H9 (cell line): ENCODE results near the gene MOV10L1. TPM values are rescaled to one million over a fixed set of nuclear protein-coding genes. Genes with fewer than 3 reads are reported as not detected.

Experiments used
- DNase-seq: peaks from one replicate; pipeline ENCODE4 v3.0.0-alpha.2; 2017
- H2AFZ ChIP-seq: one replicate; pipeline ENCODE4 v1.6.1; 2013; ENCODE audit warnings: mild to moderate bottlenecking, low read length, control low read depth, moderate library complexity
- H2AK5ac ChIP-seq: 2 replicates; pipeline ENCODE4 v1.6.1; 2013; ENCODE audit warnings: low read length, control low read depth, mixed read lengths; ENCODE audit not compliant: insufficient read length
- H2BK120ac ChIP-seq: one replicate; pipeline ENCODE4 v1.6.1; 2013; ENCODE audit warnings: low read depth, mild to moderate bottlenecking, low read length, control low read depth, inconsistent platforms; ENCODE audit not compliant: poor library complexity, severe bottlenecking
- H2BK12ac ChIP-seq: 2 replicates; pipeline ENCODE4 v1.6.1; 2013; ENCODE audit warnings: low read length, control low read depth, mixed read lengths, low read depth; ENCODE audit not compliant: insufficient read length
- H2BK15ac ChIP-seq: 2 replicates; pipeline ENCODE4 v1.6.1; 2013; ENCODE audit warnings: low read depth, low read length, control low read depth
- H2BK20ac ChIP-seq: one replicate; pipeline ENCODE4 v1.6.1; 2013; ENCODE audit warnings: low read depth, mild to moderate bottlenecking, low read length, control low read depth, inconsistent platforms; ENCODE audit not compliant: poor library complexity, severe bottlenecking
- H2BK5ac ChIP-seq: 2 replicates; pipeline ENCODE4 v1.6.1; 2013; ENCODE audit warnings: low read length, control low read depth, mixed read lengths; ENCODE audit not compliant: insufficient read length
- H3K14ac ChIP-seq: 2 replicates; pipeline ENCODE4 v1.6.1; 2013; ENCODE audit warnings: low read length, control low read depth; ENCODE audit not compliant: insufficient read depth
- H3K18ac ChIP-seq: 2 replicates; pipeline ENCODE4 v1.6.1; 2013; ENCODE audit warnings: low read depth, mild to moderate bottlenecking, mixed read lengths, low read length, control low read depth; ENCODE audit not compliant: insufficient read length
- H3K23ac ChIP-seq: 2 replicates; pipeline ENCODE4 v1.6.1; 2013; ENCODE audit warnings: low read length, control low read depth, mixed read lengths, low read depth; ENCODE audit not compliant: insufficient read length
- H3K23me2 ChIP-seq: 2 replicates; pipeline ENCODE4 v1.6.1; 2013; ENCODE audit warnings: low read depth, mild to moderate bottlenecking, mixed read lengths, low read length, control low read depth; ENCODE audit not compliant: insufficient read length, poor library complexity, severe bottlenecking
- H3K27ac ChIP-seq: 2 replicates; pipeline ENCODE4 v1.5.1; 2013; ENCODE audit warnings: low read length, control low read depth, mixed read lengths, low read depth; ENCODE audit not compliant: insufficient read length
- H3K27me3 ChIP-seq: 2 replicates; pipeline ENCODE4 v1.6.1; 2013; ENCODE audit warnings: low read length, control low read depth, inconsistent platforms; ENCODE audit not compliant: insufficient read depth
- H3K4ac ChIP-seq: 2 replicates; pipeline ENCODE4 v1.6.1; 2013; ENCODE audit warnings: low read depth, mild to moderate bottlenecking, control low read depth, inconsistent platforms, low read length, moderate library complexity
- H3K4me1 ChIP-seq: 2 replicates; pipeline ENCODE4 v1.6.1; 2013; ENCODE audit warnings: low read length, control low read depth, inconsistent platforms; ENCODE audit not compliant: insufficient read depth
- H3K4me2 ChIP-seq: 2 replicates; pipeline ENCODE4 v1.6.1; 2013; ENCODE audit warnings: low read length, control low read depth, mixed read lengths; ENCODE audit not compliant: insufficient read length, insufficient read depth
- H3K56ac ChIP-seq: 2 replicates; pipeline ENCODE4 v1.6.1; 2013; ENCODE audit warnings: low read depth, mild to moderate bottlenecking, mixed read lengths, low read length, control low read depth; ENCODE audit not compliant: insufficient read length
- H3K79me1 ChIP-seq: 2 replicates; pipeline ENCODE4 v1.6.1; 2013; ENCODE audit warnings: low read depth, mild to moderate bottlenecking, moderate library complexity, low read length, control low read depth, inconsistent platforms; ENCODE audit not compliant: insufficient read depth, poor library complexity, severe bottlenecking
- H3K79me2 ChIP-seq: 2 replicates; pipeline ENCODE4 v1.6.1; 2013; ENCODE audit warnings: low read length, control low read depth, inconsistent platforms; ENCODE audit not compliant: insufficient read depth
- H3K9ac ChIP-seq: 2 replicates; pipeline ENCODE4 v1.6.1; 2013; ENCODE audit warnings: low read length, control low read depth, mixed read lengths; ENCODE audit not compliant: insufficient read length; ENCODE audit errors: extremely low read depth
- H3K9me3 ChIP-seq: one replicate; pipeline ENCODE4 v1.6.1; 2013; ENCODE audit warnings: low read depth, low read length, inconsistent platforms; ENCODE audit not compliant: control insufficient read depth
- H3T11ph ChIP-seq: one replicate; pipeline ENCODE4 v1.6.1; 2013; ENCODE audit warnings: mild to moderate bottlenecking, low read length, control low read depth, inconsistent platforms
- H4K20me1 ChIP-seq: one replicate; pipeline ENCODE4 v1.6.1; 2013; ENCODE audit not compliant: control insufficient read depth, insufficient read length, insufficient read depth
- H4K5ac ChIP-seq: 2 replicates; pipeline ENCODE4 v1.6.1; 2013; ENCODE audit warnings: low read depth, mild to moderate bottlenecking, mixed read lengths, low read length, control low read depth; ENCODE audit not compliant: insufficient read length
- H4K8ac ChIP-seq: replicated peaks from 2 replicates; pipeline ENCODE4 v1.6.1; 2013; ENCODE audit warnings: low read length, control low read depth, mixed read lengths, low read depth; ENCODE audit not compliant: insufficient read length
- H4K91ac ChIP-seq: 2 replicates; pipeline ENCODE4 v1.6.1; 2013; ENCODE audit warnings: low read depth, mild to moderate bottlenecking, moderate library complexity, mixed read lengths, low read length, control low read depth; ENCODE audit not compliant: insufficient read length
- H3K27ac Mint-ChIP-seq, 3 experiments: 2 replicates in 2 of 3; 3 replicates in 1 of 3; pipeline ENCODE4 v1.8.0; 2020 to 2021; ENCODE audit warnings: mixed read lengths in 3 of 3, mild to moderate bottlenecking in 1 of 3, moderate library complexity in 1 of 3
- H3K27me3 Mint-ChIP-seq: 2 replicates; pipeline ENCODE4 v1.8.0; 2021; ENCODE audit warnings: low read depth, mild to moderate bottlenecking, moderate library complexity, mixed read lengths
- H3K36me3 Mint-ChIP-seq, 3 experiments: 2 replicates in 2 of 3; 3 replicates in 1 of 3; pipeline ENCODE4 v1.8.0; 2020 to 2021; ENCODE audit warnings: low read depth in 3 of 3, mixed read lengths in 3 of 3; ENCODE audit not compliant: insufficient read depth in 1 of 3
- H3K4me1 Mint-ChIP-seq, 2 experiments: 2 replicates each; pipeline ENCODE4 v1.8.0; 2020; ENCODE audit warnings: mixed read lengths in 2 of 2
- H3K4me3 Mint-ChIP-seq, 2 experiments: 2 replicates in 1 of 2; 3 replicates in 1 of 2; pipeline ENCODE4 v1.8.0; 2020 to 2021; ENCODE audit warnings: mild to moderate bottlenecking in 2 of 2, mixed read lengths in 2 of 2, moderate library complexity in 1 of 2
- H3K9me3 Mint-ChIP-seq, 2 experiments: 2 replicates in 1 of 2; 3 replicates in 1 of 2; pipeline ENCODE4 v1.8.0; 2020; ENCODE audit warnings: mild to moderate bottlenecking in 2 of 2, mixed read lengths in 2 of 2, moderate library complexity in 1 of 2
- CTCF ChIP-seq: fragments of 200-600 bp; sonication (generic); conservative IDR thresholded peaks from 3 replicates; pipeline ENCODE4 v1.8.0; 2021; ENCODE audit warnings: antibody characterized with exemption, mild to moderate bottlenecking
- WGBS: extraction: QIAGEN DNeasy Blood & Tissue Kit; methylation state at CpG from one replicate; pipeline ENCODE4 v1.1.7; 2013; ENCODE audit warnings: missing lambda C conversion rate, low lambda C conversion rate, mixed read lengths; ENCODE audit not compliant: insufficient read length; ENCODE audit errors: extremely low coverage; 5-methylcytosine and 5-hydroxymethylcytosine counted together
- total RNA-seq: library from RNA; stranded (reverse); gene quantifications from 2 replicates; pipeline ENCODE4 v1.2.1, GENCODE V29; 2021

MOV10L1 gene
- total RNA-seq, 1 experiment from 2014 or later: not detected

GRCh38 chr22:50203288-50203687 is 113.5 kb downstream of the MOV10L1 start:
- Histone ChIP-seq H3K27me3 (no peaks in the 10 kb centered on the region), H3K27ac (no peak overlapping the region), H3K18ac (no peak overlapping the region), H3K4ac (no peak overlapping the region), H3T11ph (no peak overlapping the region), H4K8ac (no peak overlapping the region), H3K79me1 (no peaks in the 10 kb centered on the region), H3K23ac (no peak overlapping the region), H2AFZ (no peak overlapping the region), H2AK5ac (no peak overlapping the region), H4K91ac (no peak overlapping the region), H3K23me2 (peaks cover 13% of the 10 kb centered on the region), H3K9me3 (no peaks in the 10 kb centered on the region), H3K4me1 (no peaks in the 10 kb centered on the region), H2BK5ac (no peak overlapping the region), H2BK20ac (no peak overlapping the region), H2BK120ac (no peak overlapping the region), H4K20me1 (peaks cover 3% of the 10 kb centered on the region), H2BK15ac (no peak overlapping the region), H2BK12ac (no peak overlapping the region), H3K9ac (no peak overlapping the region), H3K14ac (no peak overlapping the region), H3K56ac (no peak overlapping the region), H3K79me2 (no peaks in the 10 kb centered on the region; the same call in 1 of the 2 replicates), H3K4me2 (no peak overlapping the region), H4K5ac (no peak overlapping the region)
- no peak overlapping the region for H3K27ac Mint-ChIP-seq
- H3K9me3 Mint-ChIP-seq: peaks cover 5 to 6% of the 10 kb centered on the region in 2 experiments; a peak in 3 of 5 replicates
- peaks cover 12 to 17% of the 10 kb centered on the region in 2 experiments for H3K4me1 Mint-ChIP-seq
- peaks cover 16 to 42% (median 38%) of the 10 kb centered on the region in 3 experiments for H3K36me3 Mint-ChIP-seq
- H3K27me3 Mint-ChIP-seq: no peaks in the 10 kb centered on the region
- no peak for DNase-seq
- peak overlapping the region in 1 of 2 experiments; percentile 54; a peak in 1 of 5 replicates for H3K4me3 Mint-ChIP-seq
- WGBS: no CpG with 5 or more reads among the region's 1 CpG
- TF ChIP-seq CTCF: no peak
